Measurements from ENCODE around the gene ENTPD2.

ENTPD2 gene

GRCh38 chr9:137044502-137045177 is 9.2 kb downstream of the ENTPD2 start:
- Mint-ChIP-seq H3K27me3 (ENCODE audit: low read depth, poor library complexity) (peaks cover 66% of the 10 kb centered on the region), H3K36me3 (ENCODE audit: low read depth) (no peaks in the 10 kb centered on the region), H3K4me1 (no peaks in the 10 kb centered on the region), H3K9me3 (no peaks in the 10 kb centered on the region), H3K4me3 (peak overlapping the region; percentile 59), H3K27ac (no peak overlapping the region)
- no peak for DNase-seq
- no peak for TF ChIP-seq CTCF (IDR thresholded peaks at IDR 0.05)

GRCh38 chr9:137044037-137044436 is 9.8 kb downstream of the ENTPD2 start:
- Mint-ChIP-seq H3K4me3 (no peak overlapping the region), H3K4me1 (no peaks in the 10 kb centered on the region), H3K9me3 (no peaks in the 10 kb centered on the region), H3K27ac (no peak overlapping the region), H3K36me3 (ENCODE audit: low read depth) (no peaks in the 10 kb centered on the region), H3K27me3 (ENCODE audit: low read depth, poor library complexity) (peaks cover 60% of the 10 kb centered on the region)
- DNase-seq = no peak
- no peak for TF ChIP-seq CTCF (IDR thresholded peaks at IDR 0.05)

GRCh38 chr9:137042751-137043727 is 10.8 kb downstream of the ENTPD2 start:
- Mint-ChIP-seq H3K27me3 (ENCODE audit: low read depth, poor library complexity) (peaks cover 50% of the 10 kb centered on the region), H3K36me3 (ENCODE audit: low read depth) (no peaks in the 10 kb centered on the region), H3K4me3 (no peak overlapping the region), H3K4me1 (no peaks in the 10 kb centered on the region), H3K9me3 (no peaks in the 10 kb centered on the region), H3K27ac (no peak overlapping the region)
- no peak for TF ChIP-seq CTCF (IDR thresholded peaks at IDR 0.05)
- no peak for DNase-seq

GRCh38 chr9:137041124-137041523 is 12.7 kb downstream of the ENTPD2 start:
- Mint-ChIP-seq H3K9me3 (no peaks in the 10 kb centered on the region), H3K4me1 (no peaks in the 10 kb centered on the region)
- no peak for TF ChIP-seq CTCF (IDR thresholded peaks at IDR 0.05)

GRCh38 chr9:137040568-137040967 is 13.3 kb downstream of the ENTPD2 start:
- no peak for TF ChIP-seq CTCF (IDR thresholded peaks at IDR 0.05)
- Mint-ChIP-seq H3K9me3 (no peaks in the 10 kb centered on the region), H3K27me3 (ENCODE audit: low read depth, poor library complexity) (peaks cover 31% of the 10 kb centered on the region), H3K36me3 (ENCODE audit: low read depth) (no peaks in the 10 kb centered on the region), H3K27ac (no peak overlapping the region), H3K4me3 (no peak overlapping the region), H3K4me1 (no peaks in the 10 kb centered on the region)
- no peak for DNase-seq

More at GRCh38 chr9:137041124-137041523, 12.7 kb downstream of the ENTPD2 start:
- no peak for DNase-seq
- H3K36me3 Mint-ChIP-seq (ENCODE audit: low read depth) = no peaks in the 10 kb centered on the region
- H3K27me3 Mint-ChIP-seq (ENCODE audit: low read depth, poor library complexity) = peaks cover 35% of the 10 kb centered on the region
- no peak overlapping the region for H3K27ac Mint-ChIP-seq
- H3K4me3 Mint-ChIP-seq = no peak overlapping the region
